DND-41 (cell line): Measurements from ENCODE around the gene NAA10.

Source experiments
- ATAC-seq: fragments of 200-7000 bp; cut with Tn5 transposase; 3 replicates; pipeline ENCODE4 v1.9.1; 2021; ENCODE audit warnings: low read depth; ENCODE audit not compliant: insufficient read depth
- DNase-seq: peaks from one replicate; pipeline ENCODE4 v3.0.0-alpha.2; 2020
- H2AFZ ChIP-seq: 2 replicates; pipeline ENCODE4 v1.6.0; 2012; ENCODE audit warnings: low read depth, low read length
- H3K27ac ChIP-seq: 2 replicates; pipeline ENCODE4 v1.5.1; 2012; ENCODE audit warnings: low read length, inconsistent platforms
- H3K27me3 ChIP-seq: fragments of 200-600 bp; sonication (generic); 2 replicates; pipeline ENCODE4 v1.6.0; 2012; ENCODE audit warnings: low read length, mild to moderate bottlenecking, inconsistent platforms; ENCODE audit not compliant: insufficient read depth, poor library complexity
- H3K36me3 ChIP-seq: 2 replicates; pipeline ENCODE4 v1.5.1; 2012; ENCODE audit warnings: low read length, inconsistent platforms; ENCODE audit not compliant: insufficient read depth
- H3K4me1 ChIP-seq: 2 replicates; pipeline ENCODE4 v1.5.1; 2012; ENCODE audit warnings: mild to moderate bottlenecking, low read length; ENCODE audit not compliant: insufficient read depth
- H3K4me2 ChIP-seq: 2 replicates; pipeline ENCODE4 v1.6.0; 2012; ENCODE audit warnings: mild to moderate bottlenecking, moderate library complexity, low read length, inconsistent platforms; ENCODE audit not compliant: insufficient read depth
- H3K4me3 ChIP-seq, 2 experiments: fragments of 200-600 bp in 1 of 2; shearing (Covaris generic) in 1 of 2; 2 replicates each; pipeline ENCODE4 v1.5.1; 2012 to 2016; ENCODE audit warnings: inconsistent platforms in 2 of 2, low read length in 2 of 2, mild to moderate bottlenecking in 2 of 2, low read depth in 1 of 2, moderate library complexity in 1 of 2
- H3K79me2 ChIP-seq: 2 replicates; pipeline ENCODE4 v1.6.0; 2012; ENCODE audit warnings: low read length, inconsistent platforms; ENCODE audit not compliant: insufficient read depth
- H3K9ac ChIP-seq: 2 replicates; pipeline ENCODE4 v1.6.0; 2012; ENCODE audit warnings: low read depth, mild to moderate bottlenecking, inconsistent platforms, low read length, moderate library complexity
- H3K9me3 ChIP-seq: 2 replicates; pipeline ENCODE4 v1.5.1; 2012; ENCODE audit warnings: low read length, moderate library complexity, mild to moderate bottlenecking, inconsistent platforms; ENCODE audit not compliant: insufficient read depth, severe bottlenecking
- H4K20me1 ChIP-seq: 2 replicates; pipeline ENCODE4 v1.6.0; 2012; ENCODE audit warnings: low read length; ENCODE audit not compliant: insufficient read depth
- EZH2 ChIP-seq: IDR thresholded peaks from 3 replicates; pipeline ENCODE4 v1.6.1; 2012; ENCODE audit warnings: borderline replicate concordance, low read depth, mild to moderate bottlenecking, moderate library complexity, low read length, inconsistent platforms; ENCODE audit not compliant: severe bottlenecking
- TF ChIP-seq, protein P1 (sequence below): IDR thresholded peaks from 2 replicates; pipeline ENCODE4 v1.5.1; 2012; ENCODE audit warnings: borderline replicate concordance, low read length, moderate library complexity, mild to moderate bottlenecking; ENCODE audit not compliant: poor library complexity, severe bottlenecking; ENCODE audit errors: extremely low read depth

The NAA10 gene

DNA sequence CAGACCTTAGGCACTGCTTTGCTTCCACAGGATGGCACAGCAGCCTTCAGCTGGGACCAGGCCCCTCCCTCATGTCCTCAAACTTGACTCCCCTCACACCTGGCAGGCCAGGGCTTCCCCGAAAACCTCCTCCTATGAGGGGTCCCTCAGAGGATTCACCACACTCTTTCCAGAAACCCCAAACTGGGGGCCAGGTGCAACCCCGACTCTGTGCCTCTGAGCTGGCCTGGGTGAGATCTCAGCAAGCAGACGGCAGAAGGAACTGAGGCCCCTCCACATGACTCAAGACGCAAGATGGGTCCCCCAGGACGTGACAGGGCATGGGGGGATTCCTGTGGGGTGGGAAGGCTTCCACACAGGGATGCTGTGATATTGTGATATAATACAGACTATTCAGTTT lies 30.6 kb upstream of the NAA10 start:
- TF ChIP-seq, protein P1, sequence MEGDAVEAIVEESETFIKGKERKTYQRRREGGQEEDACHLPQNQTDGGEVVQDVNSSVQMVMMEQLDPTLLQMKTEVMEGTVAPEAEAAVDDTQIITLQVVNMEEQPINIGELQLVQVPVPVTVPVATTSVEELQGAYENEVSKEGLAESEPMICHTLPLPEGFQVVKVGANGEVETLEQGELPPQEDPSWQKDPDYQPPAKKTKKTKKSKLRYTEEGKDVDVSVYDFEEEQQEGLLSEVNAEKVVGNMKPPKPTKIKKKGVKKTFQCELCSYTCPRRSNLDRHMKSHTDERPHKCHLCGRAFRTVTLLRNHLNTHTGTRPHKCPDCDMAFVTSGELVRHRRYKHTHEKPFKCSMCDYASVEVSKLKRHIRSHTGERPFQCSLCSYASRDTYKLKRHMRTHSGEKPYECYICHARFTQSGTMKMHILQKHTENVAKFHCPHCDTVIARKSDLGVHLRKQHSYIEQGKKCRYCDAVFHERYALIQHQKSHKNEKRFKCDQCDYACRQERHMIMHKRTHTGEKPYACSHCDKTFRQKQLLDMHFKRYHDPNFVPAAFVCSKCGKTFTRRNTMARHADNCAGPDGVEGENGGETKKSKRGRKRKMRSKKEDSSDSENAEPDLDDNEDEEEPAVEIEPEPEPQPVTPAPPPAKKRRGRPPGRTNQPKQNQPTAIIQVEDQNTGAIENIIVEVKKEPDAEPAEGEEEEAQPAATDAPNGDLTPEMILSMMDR = no peak
- H3K9ac ChIP-seq = no peak overlapping the region
- peak overlapping the region; percentile 67; the same call in 1 of the 2 replicates for H3K4me2 ChIP-seq
- H3K27ac ChIP-seq = no peak overlapping the region
- ATAC-seq = no peak
- no peak for DNase-seq
- H3K4me1 ChIP-seq = peaks cover 33% of the 10 kb centered on the region
- peaks cover 87% of the 10 kb centered on the region for H4K20me1 ChIP-seq
- H2AFZ ChIP-seq = no peak overlapping the region
- H3K4me3 ChIP-seq = no peak overlapping the region
- H3K36me3 ChIP-seq = peaks cover 93% of the 10 kb centered on the region
- H3K79me2 ChIP-seq = peaks cover 99% of the 10 kb centered on the region
- no peaks in the 10 kb centered on the region for H3K9me3 ChIP-seq
- H3K27me3 ChIP-seq = no peaks in the 10 kb centered on the region

DNA sequence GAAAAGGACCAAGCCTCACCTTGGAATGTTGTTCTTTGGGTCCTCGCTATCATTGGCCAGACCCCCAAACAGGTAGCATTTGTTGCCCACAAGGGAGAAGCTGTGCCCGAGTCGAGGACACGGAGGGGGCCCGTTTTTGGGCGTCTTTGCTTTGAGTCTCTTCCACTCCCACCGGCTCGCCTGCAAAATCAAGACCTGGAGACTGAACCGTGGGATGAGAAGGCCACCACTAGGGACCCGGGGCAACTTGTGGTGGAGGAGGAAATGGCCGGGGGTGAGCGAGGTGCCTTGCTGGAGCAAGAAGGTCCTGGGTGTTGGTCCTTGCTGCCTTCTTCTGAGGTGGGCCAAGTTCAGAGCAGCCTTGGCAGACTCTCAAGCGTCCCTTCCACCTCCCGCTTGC lies 29.3 kb upstream of the NAA10 start:
- Histone ChIP-seq H3K4me3 (no peak overlapping the region), H2AFZ (no peak overlapping the region), H4K20me1 (peaks cover 89% of the 10 kb centered on the region), H3K9ac (no peak overlapping the region), H3K27ac (no peak overlapping the region), H3K9me3 (no peaks in the 10 kb centered on the region), H3K79me2 (peaks cover 96% of the 10 kb centered on the region), H3K36me3 (peaks cover 97% of the 10 kb centered on the region), H3K4me2 (no peak overlapping the region), H3K27me3 (no peaks in the 10 kb centered on the region), H3K4me1 (peaks cover 33% of the 10 kb centered on the region)
- ATAC-seq (no peak), DNase-seq (no peak)
- TF ChIP-seq EZH2 = no peak
- TF ChIP-seq, protein P1 = no peak

DNA sequence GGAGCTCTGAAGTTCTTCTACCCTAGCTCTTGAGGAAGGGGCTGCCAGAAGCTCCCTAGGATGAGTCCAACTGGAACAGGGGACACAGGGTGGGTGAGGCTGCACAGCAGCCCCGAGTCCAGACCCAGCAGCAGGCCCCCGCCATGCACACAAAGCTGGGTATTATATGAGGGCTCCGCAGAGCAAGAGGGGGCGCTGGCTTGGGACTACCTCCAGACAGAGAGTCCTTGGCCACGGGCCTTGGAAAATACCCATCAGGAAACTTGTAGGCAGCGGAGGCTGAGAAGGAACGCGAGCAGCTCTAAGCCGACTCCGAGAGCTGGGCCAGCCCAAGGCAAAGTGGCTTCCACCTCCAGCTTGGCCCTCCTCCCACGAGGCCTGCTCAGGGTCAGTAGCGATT lies 28.7 kb upstream of the NAA10 start:
- Histone ChIP-seq H3K79me2 (peaks cover 90% of the 10 kb centered on the region), H3K4me2 (no peak overlapping the region), H3K27ac (no peak overlapping the region), H3K4me3 (no peak overlapping the region), H4K20me1 (peaks cover 90% of the 10 kb centered on the region), H2AFZ (no peak overlapping the region), H3K36me3 (peaks cover 100% of the 10 kb centered on the region), H3K4me1 (peaks cover 29% of the 10 kb centered on the region), H3K9me3 (no peaks in the 10 kb centered on the region), H3K27me3 (no peaks in the 10 kb centered on the region), H3K9ac (no peak overlapping the region)
- ATAC-seq (no peak), DNase-seq (no peak)
- no peak for TF ChIP-seq EZH2
- TF ChIP-seq, protein P1 = no peak

DNA sequence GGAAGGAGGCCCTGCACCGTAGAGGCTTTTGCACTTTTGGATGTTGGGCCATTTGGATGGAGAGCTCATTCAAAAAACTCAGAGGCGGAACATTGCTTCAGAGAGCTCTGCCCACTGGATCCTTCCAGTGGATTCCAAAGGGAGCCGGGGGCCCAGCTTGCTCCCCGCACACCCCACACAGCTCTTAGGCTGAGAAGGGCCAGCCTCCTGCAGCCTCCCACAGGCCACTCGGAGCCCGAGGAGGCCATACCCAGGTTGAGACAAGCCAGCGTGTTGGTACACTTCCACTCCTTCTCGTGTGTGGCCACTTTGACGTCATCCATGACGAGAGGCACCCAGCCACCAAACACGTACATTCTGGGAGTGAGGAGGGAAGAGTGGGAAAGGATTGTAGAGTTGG lies 26.5 kb upstream of the NAA10 start:
- Histone ChIP-seq H3K27me3 (no peaks in the 10 kb centered on the region), H3K9me3 (no peaks in the 10 kb centered on the region), H3K4me3 (no peak overlapping the region), H3K4me1 (peaks cover 7% of the 10 kb centered on the region), H3K79me2 (peaks cover 84% of the 10 kb centered on the region), H3K9ac (no peak overlapping the region), H3K27ac (no peak overlapping the region), H3K4me2 (no peak overlapping the region), H3K36me3 (peaks cover 100% of the 10 kb centered on the region), H2AFZ (no peak overlapping the region), H4K20me1 (peaks cover 83% of the 10 kb centered on the region)
- no peak for TF ChIP-seq EZH2
- TF ChIP-seq, protein P1 = no peak
- ATAC-seq (no peak), DNase-seq (no peak)
